ENCODE results near the gene IRF4. TPM values are rescaled to one million over a fixed set of nuclear protein-coding genes. Genes with fewer than 3 reads are reported as not detected.

IRF4 gene
- total and polyA plus RNA-seq, 2 experiments from 2014 or later: 1.3 to 1.9 TPM

DNA sequence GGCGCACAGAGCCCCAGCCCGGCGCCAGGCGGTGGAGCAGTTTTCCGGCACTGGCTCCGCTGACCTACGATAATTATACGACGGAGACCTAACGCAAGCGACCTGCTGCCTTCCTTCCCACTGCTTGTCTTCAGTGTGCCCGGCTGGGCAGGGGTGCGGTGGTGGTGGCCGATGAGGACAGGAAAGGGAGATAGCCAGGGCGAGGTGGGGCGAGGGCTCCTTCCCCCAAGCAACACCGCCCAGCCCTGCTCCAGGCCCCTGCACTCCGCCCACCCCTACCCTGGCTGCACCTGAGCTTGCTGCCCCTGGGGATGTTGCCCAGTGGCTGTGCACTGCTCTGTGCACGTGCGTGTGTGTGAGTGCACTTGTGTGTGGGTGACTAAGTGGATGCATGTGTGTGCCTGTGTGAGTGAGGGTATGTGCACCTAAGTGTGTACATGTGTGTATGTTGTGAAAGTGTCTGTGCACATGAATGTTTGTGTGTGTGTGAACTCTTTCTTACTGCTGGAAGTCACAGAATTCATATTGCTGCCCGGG is 42.6 kb upstream of the IRF4 start (continued):
- TF ChIP-seq, protein P1, sequence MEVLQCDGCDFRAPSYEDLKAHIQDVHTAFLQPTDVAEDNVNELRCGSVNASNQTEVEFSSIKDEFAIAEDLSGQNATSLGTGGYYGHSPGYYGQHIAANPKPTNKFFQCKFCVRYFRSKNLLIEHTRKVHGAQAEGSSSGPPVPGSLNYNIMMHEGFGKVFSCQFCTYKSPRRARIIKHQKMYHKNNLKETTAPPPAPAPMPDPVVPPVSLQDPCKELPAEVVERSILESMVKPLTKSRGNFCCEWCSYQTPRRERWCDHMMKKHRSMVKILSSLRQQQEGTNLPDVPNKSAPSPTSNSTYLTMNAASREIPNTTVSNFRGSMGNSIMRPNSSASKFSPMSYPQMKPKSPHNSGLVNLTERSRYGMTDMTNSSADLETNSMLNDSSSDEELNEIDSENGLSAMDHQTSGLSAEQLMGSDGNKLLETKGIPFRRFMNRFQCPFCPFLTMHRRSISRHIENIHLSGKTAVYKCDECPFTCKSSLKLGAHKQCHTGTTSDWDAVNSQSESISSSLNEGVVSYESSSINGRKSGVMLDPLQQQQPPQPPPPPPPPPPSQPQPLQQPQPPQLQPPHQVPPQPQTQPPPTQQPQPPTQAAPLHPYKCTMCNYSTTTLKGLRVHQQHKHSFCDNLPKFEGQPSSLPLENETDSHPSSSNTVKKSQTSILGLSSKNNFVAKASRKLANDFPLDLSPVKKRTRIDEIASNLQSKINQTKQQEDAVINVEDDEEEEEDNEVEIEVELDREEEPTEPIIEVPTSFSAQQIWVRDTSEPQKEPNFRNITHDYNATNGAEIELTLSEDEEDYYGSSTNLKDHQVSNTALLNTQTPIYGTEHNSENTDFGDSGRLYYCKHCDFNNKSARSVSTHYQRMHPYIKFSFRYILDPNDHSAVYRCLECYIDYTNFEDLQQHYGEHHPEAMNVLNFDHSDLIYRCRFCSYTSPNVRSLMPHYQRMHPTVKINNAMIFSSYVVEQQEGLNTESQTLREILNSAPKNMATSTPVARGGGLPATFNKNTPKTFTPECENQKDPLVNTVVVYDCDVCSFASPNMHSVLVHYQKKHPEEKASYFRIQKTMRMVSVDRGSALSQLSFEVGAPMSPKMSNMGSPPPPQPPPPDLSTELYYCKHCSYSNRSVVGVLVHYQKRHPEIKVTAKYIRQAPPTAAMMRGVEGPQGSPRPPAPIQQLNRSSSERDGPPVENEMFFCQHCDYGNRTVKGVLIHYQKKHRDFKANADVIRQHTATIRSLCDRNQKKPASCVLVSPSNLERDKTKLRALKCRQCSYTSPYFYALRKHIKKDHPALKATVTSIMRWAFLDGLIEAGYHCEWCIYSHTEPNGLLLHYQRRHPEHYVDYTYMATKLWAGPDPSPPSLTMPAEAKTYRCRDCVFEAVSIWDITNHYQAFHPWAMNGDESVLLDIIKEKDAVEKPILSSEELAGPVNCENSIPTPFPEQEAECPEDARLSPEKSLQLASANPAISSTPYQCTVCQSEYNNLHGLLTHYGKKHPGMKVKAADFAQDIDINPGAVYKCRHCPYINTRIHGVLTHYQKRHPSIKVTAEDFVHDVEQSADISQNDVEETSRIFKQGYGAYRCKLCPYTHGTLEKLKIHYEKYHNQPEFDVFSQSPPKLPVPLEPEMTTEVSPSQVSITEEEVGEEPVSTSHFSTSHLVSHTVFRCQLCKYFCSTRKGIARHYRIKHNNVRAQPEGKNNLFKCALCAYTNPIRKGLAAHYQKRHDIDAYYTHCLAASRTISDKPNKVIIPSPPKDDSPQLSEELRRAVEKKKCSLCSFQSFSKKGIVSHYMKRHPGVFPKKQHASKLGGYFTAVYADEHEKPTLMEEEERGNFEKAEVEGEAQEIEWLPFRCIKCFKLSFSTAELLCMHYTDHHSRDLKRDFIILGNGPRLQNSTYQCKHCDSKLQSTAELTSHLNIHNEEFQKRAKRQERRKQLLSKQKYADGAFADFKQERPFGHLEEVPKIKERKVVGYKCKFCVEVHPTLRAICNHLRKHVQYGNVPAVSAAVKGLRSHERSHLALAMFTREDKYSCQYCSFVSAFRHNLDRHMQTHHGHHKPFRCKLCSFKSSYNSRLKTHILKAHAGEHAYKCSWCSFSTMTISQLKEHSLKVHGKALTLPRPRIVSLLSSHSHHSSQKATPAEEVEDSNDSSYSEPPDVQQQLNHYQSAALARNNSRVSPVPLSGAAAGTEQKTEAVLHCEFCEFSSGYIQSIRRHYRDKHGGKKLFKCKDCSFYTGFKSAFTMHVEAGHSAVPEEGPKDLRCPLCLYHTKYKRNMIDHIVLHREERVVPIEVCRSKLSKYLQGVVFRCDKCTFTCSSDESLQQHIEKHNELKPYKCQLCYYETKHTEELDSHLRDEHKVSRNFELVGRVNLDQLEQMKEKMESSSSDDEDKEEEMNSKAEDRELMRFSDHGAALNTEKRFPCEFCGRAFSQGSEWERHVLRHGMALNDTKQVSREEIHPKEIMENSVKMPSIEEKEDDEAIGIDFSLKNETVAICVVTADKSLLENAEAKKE (CRISPR knock-in tag; IDR thresholded peaks at IDR 0.05): no peak

DNA sequence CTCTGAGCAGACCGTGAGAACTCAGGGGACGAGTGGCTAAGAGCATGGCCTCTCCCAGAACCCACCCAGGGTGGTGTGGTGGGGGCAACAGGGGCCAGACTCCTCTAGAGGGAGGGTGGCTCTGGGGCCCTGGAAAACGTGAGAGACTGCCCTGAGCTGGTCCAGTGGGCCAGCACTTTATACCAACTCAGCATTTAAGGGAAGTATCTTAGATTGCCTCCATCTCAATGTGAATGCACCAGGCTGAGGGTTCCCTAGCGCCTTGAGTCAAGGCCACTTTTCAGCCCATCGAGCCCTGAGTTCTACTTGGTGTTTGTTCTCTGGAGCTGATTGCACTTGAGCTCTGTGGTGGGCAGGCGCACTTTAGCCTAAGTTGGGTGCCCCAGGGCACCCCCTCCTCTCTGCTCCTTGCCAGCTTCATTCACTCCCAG is 42.0 kb upstream of the IRF4 start:
- Histone ChIP-seq H3K4me1 (ENCODE audit: insufficient read depth) (no peaks in the 10 kb centered on the region), H3K36me3 (ENCODE audit: insufficient read depth) (peaks cover 4% of the 10 kb centered on the region), H3K9me2 (ENCODE audit: insufficient read depth) (no peaks in the 10 kb centered on the region), H3K27me3 (ENCODE audit: insufficient read depth) (no peaks in the 10 kb centered on the region), H4K20me1 (replicated peaks; ENCODE audit: insufficient read depth) (peaks cover 7% of the 10 kb centered on the region), H3K27ac (ENCODE audit: low read depth) (no peak overlapping the region), H3K4me2 (no peak overlapping the region), H3K4me3 (no peak overlapping the region), H3K79me2 (replicated peaks; ENCODE audit: insufficient read depth) (no peaks in the 10 kb centered on the region), H3F3A (replicated peaks; ENCODE audit: low read depth) (no peaks in the 10 kb centered on the region), H2AFZ (no peak overlapping the region)
- no peak for ATAC-seq
- no peak for DNase-seq (ENCODE audit: low spot score)
- Mint-ChIP-seq H3K4me3 (no peak overlapping the region), H3K27me3 (ENCODE audit: insufficient read depth, low read depth, poor library complexity) (peaks cover 8% of the 10 kb centered on the region), H3K9me3 (peaks cover 100% of the 10 kb centered on the region), H3K4me1 (peaks cover 11% of the 10 kb centered on the region), H3K36me3 (ENCODE audit: low read depth) (peaks cover 37% of the 10 kb centered on the region), H3K27ac (0 out of 2 replicates have a peak overlapping the region, but pooled peaks have one; percentile 12)
- TF ChIP-seq EZH2 (IDR thresholded peaks at IDR 0.05; ENCODE audit: low read depth, unreplicated experiment): no peak
- TF ChIP-seq, protein P2, sequence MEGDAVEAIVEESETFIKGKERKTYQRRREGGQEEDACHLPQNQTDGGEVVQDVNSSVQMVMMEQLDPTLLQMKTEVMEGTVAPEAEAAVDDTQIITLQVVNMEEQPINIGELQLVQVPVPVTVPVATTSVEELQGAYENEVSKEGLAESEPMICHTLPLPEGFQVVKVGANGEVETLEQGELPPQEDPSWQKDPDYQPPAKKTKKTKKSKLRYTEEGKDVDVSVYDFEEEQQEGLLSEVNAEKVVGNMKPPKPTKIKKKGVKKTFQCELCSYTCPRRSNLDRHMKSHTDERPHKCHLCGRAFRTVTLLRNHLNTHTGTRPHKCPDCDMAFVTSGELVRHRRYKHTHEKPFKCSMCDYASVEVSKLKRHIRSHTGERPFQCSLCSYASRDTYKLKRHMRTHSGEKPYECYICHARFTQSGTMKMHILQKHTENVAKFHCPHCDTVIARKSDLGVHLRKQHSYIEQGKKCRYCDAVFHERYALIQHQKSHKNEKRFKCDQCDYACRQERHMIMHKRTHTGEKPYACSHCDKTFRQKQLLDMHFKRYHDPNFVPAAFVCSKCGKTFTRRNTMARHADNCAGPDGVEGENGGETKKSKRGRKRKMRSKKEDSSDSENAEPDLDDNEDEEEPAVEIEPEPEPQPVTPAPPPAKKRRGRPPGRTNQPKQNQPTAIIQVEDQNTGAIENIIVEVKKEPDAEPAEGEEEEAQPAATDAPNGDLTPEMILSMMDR (conservative IDR thresholded peaks at IDR 0.05; ENCODE audit: low read depth in 2 of 2): no peak
- TF ChIP-seq, protein P1 (CRISPR knock-in tag; IDR thresholded peaks at IDR 0.05): no peak
- TF ChIP-seq, protein P3, sequence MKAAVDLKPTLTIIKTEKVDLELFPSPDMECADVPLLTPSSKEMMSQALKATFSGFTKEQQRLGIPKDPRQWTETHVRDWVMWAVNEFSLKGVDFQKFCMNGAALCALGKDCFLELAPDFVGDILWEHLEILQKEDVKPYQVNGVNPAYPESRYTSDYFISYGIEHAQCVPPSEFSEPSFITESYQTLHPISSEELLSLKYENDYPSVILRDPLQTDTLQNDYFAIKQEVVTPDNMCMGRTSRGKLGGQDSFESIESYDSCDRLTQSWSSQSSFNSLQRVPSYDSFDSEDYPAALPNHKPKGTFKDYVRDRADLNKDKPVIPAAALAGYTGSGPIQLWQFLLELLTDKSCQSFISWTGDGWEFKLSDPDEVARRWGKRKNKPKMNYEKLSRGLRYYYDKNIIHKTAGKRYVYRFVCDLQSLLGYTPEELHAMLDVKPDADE (IDR thresholded peaks at IDR 0.05): no peak
- no peak for TF ChIP-seq STAT1 (IDR thresholded peaks at IDR 0.05; ENCODE audit: unreplicated experiment)
- TF ChIP-seq ZNF114 (CRISPR knock-in tag; IDR thresholded peaks at IDR 0.05): no peak

All from GM23338 (cell line).